PC-9 (cell line): ENCODE results near the gene NEDD9. TPM values are rescaled to one million over a fixed set of nuclear protein-coding genes. Genes with fewer than 3 reads are reported as not detected.

Experiments used
- BruUV-seq: library from RNA; stranded (reverse); fragments of 400-500 nt; replicated peaks from 2 replicates; lab custom pipeline; 2021; lab: Mats Ljungman, UMichigan
- CTCF ChIA-PET: fragments of 300-600 bp; sonication (Branson Sonifier 250); formaldehyde crosslinking; loops from one replicate; lab custom pipeline; 2022; ENCODE audit warnings: antibody characterized with exemption; lab: Charles Lee
- POLR2A ChIA-PET: fragments of 300-600 bp; sonication (Branson Sonifier 250); formaldehyde crosslinking; loops from one replicate; lab custom pipeline; 2022; ENCODE audit warnings: antibody characterized with exemption; ENCODE audit not compliant: unreplicated experiment; lab: Charles Lee
- DNase-seq, 2 experiments: peaks; one replicate each; pipeline versions ENCODE4 v3.0.0 to v3.0.0-alpha.2; 2015 to 2022; ENCODE audit warnings: mixed read lengths in 1 of 2
- H2AFZ ChIP-seq: fragments of 200-600 bp; sonication (generic); 2 replicates; pipeline ENCODE4 v1.8.1; 2017; ENCODE audit warnings: antibody characterized with exemption
- H3F3A ChIP-seq: fragments of 200-600 bp; sonication (generic); 2 replicates; pipeline ENCODE4 v1.8.1; 2017; ENCODE audit warnings: antibody characterized with exemption, mild to moderate bottlenecking, low read depth; ENCODE audit not compliant: insufficient read depth
- H3K27ac ChIP-seq: fragments of 200-600 bp; sonication (generic); 2 replicates; pipeline ENCODE4 v1.6.1; 2016; ENCODE audit warnings: mixed run types
- H3K27me3 ChIP-seq: fragments of 200-600 bp; sonication (generic); 2 replicates; pipeline ENCODE4 v1.6.1; 2016; ENCODE audit warnings: low read depth, mixed run types; ENCODE audit not compliant: insufficient read depth
- H3K36me3 ChIP-seq: fragments of 200-600 bp; sonication (generic); 2 replicates; pipeline ENCODE4 v1.6.1; 2016; ENCODE audit warnings: low read depth, mixed run types
- H3K4me1 ChIP-seq: fragments of 200-600 bp; sonication (generic); replicated peaks from 2 replicates; pipeline ENCODE4 v1.6.1; 2016; ENCODE audit warnings: mixed run types; ENCODE audit not compliant: insufficient read depth
- H3K4me2 ChIP-seq: fragments of 200-600 bp; sonication (generic); 2 replicates; pipeline ENCODE4 v1.6.1; 2017; ENCODE audit warnings: mixed run types
- H3K4me3 ChIP-seq: fragments of 200-600 bp; sonication (generic); 2 replicates; pipeline ENCODE4 v1.6.1; 2016; ENCODE audit warnings: mixed run types
- H3K79me2 ChIP-seq: fragments of 200-600 bp; sonication (generic); 2 replicates; pipeline ENCODE4 v1.6.1; 2017; ENCODE audit warnings: low read depth, mixed run types
- H3K9me2 ChIP-seq: fragments of 200-600 bp; sonication (generic); 2 replicates; pipeline ENCODE4 v1.8.1; 2017; ENCODE audit warnings: mild to moderate bottlenecking; ENCODE audit not compliant: insufficient read depth
- H3K9me3 ChIP-seq: fragments of 200-600 bp; sonication (generic); 2 replicates; pipeline ENCODE4 v1.8.1; 2016; ENCODE audit warnings: low read depth; ENCODE audit not compliant: insufficient read depth
- H4K20me1 ChIP-seq: fragments of 200-600 bp; sonication (generic); 2 replicates; pipeline ENCODE4 v1.8.1; 2017; ENCODE audit not compliant: insufficient read depth
- CTCF ChIP-seq: fragments of 200-600 bp; sonication (generic); conservative IDR thresholded peaks from 2 replicates; pipeline ENCODE4 v1.6.1; 2017; ENCODE audit warnings: mixed run types, antibody characterized with exemption, mild to moderate bottlenecking, moderate library complexity
- EZH2 ChIP-seq: fragments of 200-600 bp; sonication (generic); IDR thresholded peaks from 2 replicates; pipeline ENCODE4 v1.8.0; 2017; ENCODE audit warnings: antibody characterized with exemption, low read depth
- intact Hi-C: fragments of 100-400 bp; cut with micrococcal nuclease; formaldehyde crosslinking; loops from one replicate; pipeline ENCODE4 v1.10.0; 2022; ENCODE audit not compliant: unreplicated experiment
- total RNA-seq: library from RNA; stranded (reverse); gene quantifications from 2 replicates; pipeline ENCODE4 v1.2.3, GENCODE V29; 2021

The NEDD9 gene
- total RNA-seq, 1 experiment from 2014 or later, result 57.5 TPM

- no peak overlapping the region for H3K4me2 ChIP-seq
- no peaks in the 10 kb centered on the region for H3F3A ChIP-seq
- no peak for DNase-seq
- no peaks in the 10 kb centered on the region for H3K36me3 ChIP-seq
- H3K27me3 ChIP-seq, result no peaks in the 10 kb centered on the region
- no peaks in the 10 kb centered on the region for H3K79me2 ChIP-seq
- no TSS peak for BruUV-seq
- H3K4me3 ChIP-seq, result no peak overlapping the region
- ChIA-PET CTCF (interaction anchor here (0.6 kb wide), 1 partner anchor 810 kb away, joined by 3 read pairs; no protein-coding TSS in a partner anchor), POLR2A (no interaction called here)
- intact Hi-C loops, result no loop called here
- H2AFZ ChIP-seq, result no peak overlapping the region
- TF ChIP-seq EZH2 (no peak), CTCF (no peak)
- no peaks in the 10 kb centered on the region for H3K9me3 ChIP-seq
- no peak overlapping the region for H3K27ac ChIP-seq
- no peaks in the 10 kb centered on the region for H3K9me2 ChIP-seq
- peaks cover 10% of the 10 kb centered on the region; the same call in 1 of the 2 replicates for H3K4me1 ChIP-seq
- H4K20me1 ChIP-seq, result no peaks in the 10 kb centered on the region
Measured at GRCh38 chr6:11275598-11275997, 43.1 kb upstream of the NEDD9 start.

GRCh38 chr6:11273406-11274065 lies 41.1 kb upstream of the NEDD9 start:
- H3K36me3 ChIP-seq, result no peaks in the 10 kb centered on the region
- CTCF ChIA-PET, result no interaction called here
- H2AFZ ChIP-seq, result no peak overlapping the region
- H3K4me1 ChIP-seq, result peaks cover 10% of the 10 kb centered on the region; the same call in 1 of the 2 replicates
- no peaks in the 10 kb centered on the region for H3K27me3 ChIP-seq
- H3K4me3 ChIP-seq, result no peak overlapping the region
- TF ChIP-seq CTCF (no peak), EZH2 (no peak)
- H3K4me2 ChIP-seq, result no peak overlapping the region
- no peaks in the 10 kb centered on the region for H3K9me3 ChIP-seq
- DNase-seq, result no peak
- H4K20me1 ChIP-seq, result no peaks in the 10 kb centered on the region
- H3F3A ChIP-seq, result no peaks in the 10 kb centered on the region
- H3K9me2 ChIP-seq, result no peaks in the 10 kb centered on the region
- no peak overlapping the region for H3K27ac ChIP-seq
- POLR2A ChIA-PET, result no interaction called here
- no peaks in the 10 kb centered on the region for H3K79me2 ChIP-seq
- intact Hi-C loops, result no loop called here
- BruUV-seq, result no TSS peak

- DNase-seq, result no peak
- no TSS peak for BruUV-seq
- H2AFZ ChIP-seq, result no peak overlapping the region
- intact Hi-C loops, result no loop called here
- ChIA-PET POLR2A (no interaction called here), CTCF (no interaction called here)
- no peaks in the 10 kb centered on the region for H3K9me2 ChIP-seq
- H3K4me1 ChIP-seq, result peaks cover 10% of the 10 kb centered on the region; the same call in 1 of the 2 replicates
- H3K27ac ChIP-seq, result no peak overlapping the region
- no peaks in the 10 kb centered on the region for H3F3A ChIP-seq
- no peaks in the 10 kb centered on the region for H3K79me2 ChIP-seq
- no peak for TF ChIP-seq CTCF
- TF ChIP-seq EZH2, result no peak
- no peaks in the 10 kb centered on the region for H3K9me3 ChIP-seq
- no peaks in the 10 kb centered on the region for H4K20me1 ChIP-seq
- H3K36me3 ChIP-seq, result no peaks in the 10 kb centered on the region
- no peak overlapping the region for H3K4me2 ChIP-seq
- H3K27me3 ChIP-seq, result no peaks in the 10 kb centered on the region
- H3K4me3 ChIP-seq, result no peak overlapping the region
Measured at GRCh38 chr6:11272491-11273192, 40.2 kb upstream of the NEDD9 start.
